Naive B cell (primary cell): ENCODE measurements around the gene PLXNA4. TPM values are rescaled to one million over a fixed set of nuclear protein-coding genes. Genes with fewer than 3 reads are reported as not detected.

Experiments used
- ATAC-seq, 2 donors: fragments of 150-1000 bp; cut with Tn5 transposase; 2 replicates each; pipeline ENCODE4 v1.10.0; 2021; ENCODE audit warnings: low read depth in 2 of 2, mild to moderate bottlenecking in 2 of 2, moderate library complexity in 2 of 2
- DNase-seq: peaks from one replicate; pipeline ENCODE4 v3.0.0; 2022
- H3K27ac Mint-ChIP-seq, 6 donors: one replicate each; pipeline ENCODE4 v1.8.0; 2020 to 2022; ENCODE audit warnings: mild to moderate bottlenecking in 6 of 6, mixed read lengths in 6 of 6, moderate library complexity in 5 of 6, inconsistent platforms in 2 of 6
- H3K27me3 Mint-ChIP-seq, 3 donors: one replicate each; pipeline ENCODE4 v1.8.0; 2021 to 2022; ENCODE audit warnings: mixed read lengths in 3 of 3, mild to moderate bottlenecking in 1 of 3
- H3K36me3 Mint-ChIP-seq, 2 donors: one replicate each; pipeline ENCODE4 v1.8.0; 2020 to 2022; ENCODE audit warnings: mixed read lengths in 2 of 2, inconsistent platforms in 1 of 2, mild to moderate bottlenecking in 1 of 2
- H3K4me1 Mint-ChIP-seq, 3 donors: one replicate each; pipeline ENCODE4 v1.8.0; 2020 to 2022; ENCODE audit warnings: mixed read lengths in 3 of 3, inconsistent platforms in 1 of 3, mild to moderate bottlenecking in 1 of 3, moderate library complexity in 1 of 3
- H3K4me3 Mint-ChIP-seq, 8 donors: one replicate each; pipeline ENCODE4 v1.8.0; 2020 to 2022; ENCODE audit warnings: mild to moderate bottlenecking in 8 of 8, mixed read lengths in 8 of 8, moderate library complexity in 8 of 8, inconsistent platforms in 2 of 8
- H3K9me3 Mint-ChIP-seq, 7 donors: one replicate each; pipeline ENCODE4 v1.8.0; 2020 to 2022; ENCODE audit warnings: mixed read lengths in 7 of 7, mild to moderate bottlenecking in 5 of 7, inconsistent platforms in 2 of 7, moderate library complexity in 1 of 7
- polyA plus RNA-seq, 6 donors: library from polyadenylated mRNA; unstranded; fragments of 300-500 nt; fragmentation: Illumina TruSeq; gene quantifications; one replicate each; pipeline ENCODE4 v1.2.3, GENCODE V29; 2021; ENCODE audit warnings: low read depth in 6 of 6

PLXNA4 gene
- polyA plus RNA-seq, 6 donors from 2014 or later = not detected

DNA sequence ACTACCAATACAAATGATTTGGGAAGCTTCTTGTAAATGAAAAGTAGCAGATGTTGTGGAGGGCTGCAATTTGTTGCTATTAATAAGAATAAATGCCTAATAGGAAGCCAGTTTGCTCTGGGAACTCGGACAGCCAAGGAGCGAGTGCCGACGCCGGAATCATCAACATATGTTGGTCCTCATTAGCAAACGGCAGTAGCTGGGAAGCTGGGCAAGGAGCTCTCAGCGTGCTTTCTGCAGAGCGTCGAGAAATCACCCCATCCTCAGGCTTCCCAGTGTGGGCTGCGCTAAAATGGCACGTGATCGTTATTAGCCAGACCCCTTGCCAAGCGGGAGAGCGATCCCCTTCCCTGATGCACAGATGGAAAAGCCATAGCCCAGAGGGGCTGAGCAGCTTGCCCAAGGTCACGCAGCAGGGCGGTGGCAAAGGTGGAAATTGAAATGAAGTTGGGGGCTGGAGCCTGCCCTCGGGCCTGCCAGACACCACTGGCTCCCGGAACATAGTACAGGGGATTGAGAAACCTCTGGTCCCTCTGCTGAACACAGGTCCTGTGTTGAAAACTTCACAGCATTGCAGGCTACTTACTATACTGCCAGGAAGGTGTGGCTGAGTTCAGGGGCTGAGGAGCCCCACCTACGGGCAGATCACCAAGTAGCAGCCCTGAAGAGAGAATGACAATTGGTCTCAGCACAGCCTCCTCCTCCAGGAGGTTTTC, 326.9 kb downstream of the PLXNA4 start:
- Mint-ChIP-seq H3K36me3 (peaks cover 0 to 4% of the 10 kb centered on the region in 2 donors), H3K4me3 (peak overlapping the region in 1 of 8 donors; percentile 79), H3K4me1 (no peaks in the 10 kb centered on the region), H3K27me3 (peaks cover 7 to 20% (median 19%) of the 10 kb centered on the region in 3 donors), H3K27ac (no peak overlapping the region), H3K9me3 (peaks cover 2 to 32% (median 6%) of the 10 kb centered on the region in 7 donors)
- DNase-seq (no peak), ATAC-seq (no peak)

DNA sequence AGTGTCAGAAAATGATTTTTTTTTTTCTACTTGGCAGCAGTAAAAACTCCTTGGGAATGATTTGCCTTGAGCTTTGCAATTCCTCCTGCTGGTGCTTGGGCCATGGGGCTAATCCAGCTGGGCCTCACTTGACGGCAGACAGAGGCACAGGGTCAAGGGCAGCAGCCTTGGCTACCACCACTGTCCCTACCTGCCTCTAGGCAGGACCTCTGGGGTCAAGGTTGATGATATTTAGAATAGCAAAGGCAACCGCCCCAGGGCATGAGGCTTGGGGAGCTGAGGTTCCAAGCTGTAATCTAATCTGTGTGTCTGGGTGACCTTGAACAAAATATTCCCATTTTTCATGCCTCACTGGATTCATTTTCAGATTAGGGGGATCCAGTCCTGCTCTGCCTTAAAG, 327.4 kb downstream of the PLXNA4 start:
- DNase-seq (no peak), ATAC-seq (no peak)
- Mint-ChIP-seq H3K27ac (no peak overlapping the region), H3K9me3 (peaks cover 2 to 32% (median 6%) of the 10 kb centered on the region in 7 donors), H3K27me3 (peaks cover 7 to 16% (median 14%) of the 10 kb centered on the region in 3 donors), H3K4me1 (no peaks in the 10 kb centered on the region), H3K36me3 (peaks cover 0 to 4% of the 10 kb centered on the region in 2 donors), H3K4me3 (no peak overlapping the region)

DNA sequence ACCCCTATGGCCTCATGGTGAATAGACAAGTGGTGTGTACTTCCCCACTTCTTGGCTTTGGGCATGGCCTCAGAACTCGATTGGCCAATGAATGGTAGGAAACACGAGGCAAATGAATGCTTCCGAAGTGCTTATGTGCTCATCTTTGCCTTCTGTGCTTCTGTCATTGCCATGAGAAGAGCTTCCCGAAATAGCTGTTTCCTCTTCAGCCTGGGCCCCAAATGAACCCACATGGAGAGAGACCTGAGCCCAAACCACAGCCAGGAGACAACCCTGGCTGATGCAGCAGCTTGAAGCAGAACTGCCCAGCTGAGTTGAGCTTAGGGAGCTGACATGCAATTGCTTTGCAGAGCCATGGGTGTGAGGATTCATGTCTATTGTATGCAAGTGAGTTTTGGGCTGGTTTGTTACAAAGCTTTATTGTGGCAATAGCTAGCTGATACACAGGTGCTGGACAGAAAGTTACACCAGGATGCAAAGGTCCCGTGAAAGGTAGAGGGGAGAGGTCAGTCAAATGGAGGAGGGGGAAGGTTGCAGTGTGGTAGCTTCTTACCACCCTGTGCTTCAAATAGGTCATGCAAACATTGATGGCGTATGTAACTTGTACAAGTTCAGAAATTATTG, 328.2 kb downstream of the PLXNA4 start:
- no peak for DNase-seq
- Mint-ChIP-seq H3K9me3 (peaks cover 2 to 32% (median 6%) of the 10 kb centered on the region in 7 donors), H3K27ac (no peak overlapping the region), H3K4me3 (peak overlapping the region in 2 of 8 donors; percentile 10 to 15), H3K36me3 (peaks cover 0 to 4% of the 10 kb centered on the region in 2 donors), H3K27me3 (peaks cover 7 to 16% (median 14%) of the 10 kb centered on the region in 3 donors), H3K4me1 (no peaks in the 10 kb centered on the region)
- ATAC-seq = no peak

DNA sequence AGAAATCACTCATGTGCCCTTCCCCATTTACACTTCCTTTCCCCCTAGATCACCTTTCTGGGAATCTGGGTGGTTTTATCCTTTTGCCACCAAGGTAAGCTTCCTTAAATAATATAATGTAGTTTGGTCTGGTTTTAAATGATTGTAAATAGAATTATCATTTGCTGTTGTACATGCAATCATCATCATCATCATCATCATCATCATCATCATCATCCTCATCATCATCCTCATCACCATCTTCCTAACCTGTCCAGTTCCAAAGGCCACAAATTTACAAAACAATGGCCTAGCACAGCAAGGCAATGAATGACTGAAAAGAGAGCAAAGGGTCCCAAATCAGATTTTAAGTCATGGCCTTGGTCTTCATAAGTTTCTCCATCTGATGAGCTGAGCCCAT, 329.7 kb downstream of the PLXNA4 start:
- DNase-seq (no peak), ATAC-seq (no peak)
- Mint-ChIP-seq H3K4me3 (no peak overlapping the region), H3K27me3 (peaks cover 7 to 16% (median 13%) of the 10 kb centered on the region in 3 donors), H3K36me3 (peaks cover 0 to 4% of the 10 kb centered on the region in 2 donors), H3K27ac (no peak overlapping the region), H3K9me3 (peaks cover 2 to 32% (median 6%) of the 10 kb centered on the region in 7 donors), H3K4me1 (no peaks in the 10 kb centered on the region)

DNA sequence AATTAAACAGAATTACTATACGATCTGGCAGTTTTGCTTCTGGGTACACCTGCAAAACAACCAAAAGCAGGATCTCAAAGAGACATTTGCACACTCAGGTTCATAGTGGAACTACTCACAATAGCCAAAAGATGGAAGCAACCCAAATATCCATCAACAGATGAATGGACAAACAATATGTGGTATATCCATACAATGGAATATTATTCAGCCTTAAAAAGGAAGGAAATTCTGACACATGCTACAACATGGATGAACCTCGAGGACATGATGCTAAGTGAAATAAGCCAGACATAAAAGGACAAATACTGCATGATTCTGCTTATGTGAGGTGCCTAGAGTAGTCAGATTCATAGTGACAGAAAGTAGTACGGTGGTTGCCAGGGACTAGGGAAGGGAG, 330.7 kb downstream of the PLXNA4 start:
- no peak for DNase-seq
- Mint-ChIP-seq H3K27ac (no peak overlapping the region), H3K4me1 (no peaks in the 10 kb centered on the region), H3K36me3 (peaks cover 0 to 4% of the 10 kb centered on the region in 2 donors), H3K9me3 (peaks cover 2 to 32% (median 6%) of the 10 kb centered on the region in 7 donors), H3K27me3 (peaks cover 6 to 16% (median 7%) of the 10 kb centered on the region in 3 donors), H3K4me3 (no peak overlapping the region)
- ATAC-seq = no peak

DNA sequence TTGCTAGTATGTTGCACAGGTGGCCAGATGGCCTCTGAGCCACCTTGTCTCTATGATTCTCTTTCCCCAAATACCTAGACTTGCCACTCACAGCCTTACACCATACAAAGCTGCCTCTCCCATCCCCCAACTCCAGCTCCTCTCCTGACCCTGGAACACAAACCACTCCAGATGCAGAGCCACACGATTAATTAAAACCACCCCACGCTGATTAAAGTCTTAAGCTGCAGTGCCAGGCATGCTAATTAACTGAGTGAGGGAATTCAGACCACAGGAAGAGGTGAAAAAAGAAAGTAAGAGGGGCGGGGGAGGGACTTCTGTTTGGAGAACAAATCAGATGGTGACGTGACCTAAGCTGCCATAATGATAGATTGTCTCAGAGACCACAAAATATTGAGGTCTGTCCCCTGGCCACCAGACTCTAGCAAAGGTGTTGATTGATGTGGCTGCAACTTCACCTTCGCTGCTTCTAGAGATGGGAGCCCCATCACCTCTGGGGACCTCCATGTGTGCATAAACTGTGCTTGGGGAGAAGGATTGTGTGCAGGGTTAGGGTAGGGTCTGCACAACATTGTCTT, 331.3 kb downstream of the PLXNA4 start:
- Mint-ChIP-seq H3K9me3 (peaks cover 2 to 32% (median 6%) of the 10 kb centered on the region in 7 donors), H3K4me3 (no peak overlapping the region), H3K27ac (peak overlapping the region in 1 of 6 donors; percentile 19), H3K4me1 (no peaks in the 10 kb centered on the region), H3K36me3 (peaks cover 0 to 4% of the 10 kb centered on the region in 2 donors), H3K27me3 (peaks cover under 1 to 16% (median 7%) of the 10 kb centered on the region in 3 donors)
- DNase-seq = no peak
- ATAC-seq = no peak

DNA sequence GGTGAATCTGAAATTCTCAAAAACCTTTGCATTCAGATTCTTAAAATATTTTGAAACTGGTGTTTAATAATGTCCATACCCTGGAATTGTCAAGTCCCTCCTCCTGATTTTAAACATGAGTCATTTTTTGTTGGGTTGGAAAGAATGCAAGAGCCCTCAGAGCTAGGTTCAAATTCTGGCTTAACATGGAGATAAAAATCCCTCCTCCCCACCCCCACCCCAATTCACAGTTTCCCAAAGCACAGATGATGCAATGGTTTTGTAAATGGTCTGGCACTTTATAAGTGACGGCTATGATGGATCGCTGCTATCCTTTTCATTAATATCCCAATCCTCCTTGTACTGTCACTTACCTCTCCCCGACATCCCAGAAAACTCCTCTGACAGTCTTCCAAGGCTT, 332.8 kb downstream of the PLXNA4 start:
- ATAC-seq (no peak), DNase-seq (no peak)
- Mint-ChIP-seq H3K4me3 (no peak overlapping the region), H3K9me3 (peaks cover 2 to 31% (median 8%) of the 10 kb centered on the region in 7 donors), H3K27ac (no peak overlapping the region), H3K4me1 (no peaks in the 10 kb centered on the region), H3K36me3 (peaks cover 0 to 4% of the 10 kb centered on the region in 2 donors), H3K27me3 (peaks cover 0 to 13% (median 7%) of the 10 kb centered on the region in 3 donors)

DNA sequence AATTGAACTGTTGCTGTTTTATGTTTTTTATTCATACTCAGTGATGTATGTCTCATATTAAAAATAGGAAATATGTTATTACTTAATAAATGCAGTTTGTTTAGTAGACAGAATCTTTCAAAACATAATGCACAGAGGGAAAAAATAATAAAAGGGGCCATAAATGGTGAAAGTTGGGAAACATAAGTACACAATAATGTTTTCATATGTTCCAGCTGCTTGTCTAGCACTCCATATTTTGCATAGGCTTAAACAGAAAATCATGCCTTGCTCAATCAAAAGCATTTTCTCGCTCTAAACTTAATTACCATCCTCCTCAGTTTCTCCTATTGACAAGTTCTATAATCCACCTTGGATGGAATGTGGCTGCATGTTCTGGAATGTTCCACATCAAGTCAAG, 333.2 kb downstream of the PLXNA4 start:
- ATAC-seq = no peak
- H3K4me1 Mint-ChIP-seq = no peaks in the 10 kb centered on the region
- H3K4me3 Mint-ChIP-seq = no peak overlapping the region
- H3K27me3 Mint-ChIP-seq = peaks cover 0 to 12% (median 7%) of the 10 kb centered on the region in 3 donors
- peaks cover 2 to 26% (median 5%) of the 10 kb centered on the region in 7 donors for H3K9me3 Mint-ChIP-seq
- no peak overlapping the region for H3K27ac Mint-ChIP-seq
- peaks cover 0 to 4% of the 10 kb centered on the region in 2 donors for H3K36me3 Mint-ChIP-seq
- no peak for DNase-seq

DNA sequence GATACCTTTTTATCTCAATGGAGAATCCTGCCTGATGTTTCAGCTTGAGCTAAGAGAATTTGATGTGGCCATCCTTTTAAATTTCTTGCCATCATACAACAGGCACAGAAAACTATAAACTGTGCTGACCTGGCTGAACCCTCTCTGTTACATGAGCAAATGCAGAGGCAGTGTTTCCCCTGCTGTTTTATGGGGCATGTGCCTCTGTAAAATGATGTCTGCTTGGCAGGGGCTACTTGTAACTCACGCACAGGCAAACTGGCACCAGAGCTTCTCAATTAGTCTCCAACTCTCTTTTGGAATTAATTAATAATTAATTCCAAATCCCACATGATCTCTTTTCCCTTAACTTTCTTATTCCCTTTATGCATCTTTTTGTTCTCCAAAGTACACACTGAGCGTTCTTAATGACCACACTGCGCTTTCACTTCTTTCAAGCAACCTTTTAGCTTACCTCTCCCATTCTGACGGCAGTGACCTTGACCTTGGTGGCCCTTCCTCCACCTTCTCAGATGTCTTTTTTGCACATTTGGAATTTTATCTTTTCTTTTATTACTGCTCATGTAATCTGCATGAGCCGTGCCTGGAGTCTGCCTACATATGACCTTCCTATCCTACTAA, 334.0 kb downstream of the PLXNA4 start:
- Mint-ChIP-seq H3K27me3 (peaks cover 0 to 12% (median 7%) of the 10 kb centered on the region in 3 donors), H3K36me3 (peaks cover 0 to 4% of the 10 kb centered on the region in 2 donors), H3K4me1 (no peaks in the 10 kb centered on the region), H3K4me3 (no peak overlapping the region), H3K9me3 (peaks cover 0 to 25% (median 4%) of the 10 kb centered on the region in 7 donors), H3K27ac (no peak overlapping the region)
- ATAC-seq (no peak), DNase-seq (no peak)

DNA sequence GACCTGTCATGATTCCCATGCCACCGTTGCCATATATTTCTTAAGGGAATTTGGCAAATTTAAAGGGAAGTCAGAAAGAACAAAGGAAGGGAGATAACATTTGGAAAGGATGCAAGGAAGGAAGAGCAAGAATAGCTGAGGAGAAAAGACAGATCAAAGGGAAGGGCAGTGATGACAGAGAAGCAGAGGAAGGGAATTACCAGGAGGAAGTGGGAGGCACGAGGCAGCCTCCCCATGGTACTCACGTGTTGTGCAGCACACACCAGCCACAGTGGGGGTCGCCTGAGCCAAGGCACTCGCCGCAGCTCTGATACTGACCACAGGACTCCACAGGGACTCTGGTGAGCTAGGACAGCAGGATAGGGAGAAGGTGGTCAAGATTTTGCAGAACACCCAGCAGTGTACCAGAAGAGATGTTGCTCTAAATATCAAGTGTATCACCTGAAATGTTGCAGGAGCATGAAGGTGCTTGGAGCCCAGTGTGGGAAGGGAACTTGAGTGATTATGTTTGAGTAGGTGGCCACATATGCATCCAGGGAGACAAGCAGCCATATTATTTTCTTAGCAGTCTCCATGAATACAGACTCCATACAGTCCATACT, 335.3 kb downstream of the PLXNA4 start:
- ATAC-seq (no peak), DNase-seq (no peak)
- H3K4me3 Mint-ChIP-seq = no peak overlapping the region
- peaks cover 0 to 4% of the 10 kb centered on the region in 2 donors for H3K36me3 Mint-ChIP-seq
- no peaks in the 10 kb centered on the region for H3K4me1 Mint-ChIP-seq
- peaks cover 2 to 12% (median 4%) of the 10 kb centered on the region in 7 donors for H3K9me3 Mint-ChIP-seq
- H3K27me3 Mint-ChIP-seq = peaks cover 5 to 7% (median 7%) of the 10 kb centered on the region in 3 donors
- H3K27ac Mint-ChIP-seq = no peak overlapping the region

DNA sequence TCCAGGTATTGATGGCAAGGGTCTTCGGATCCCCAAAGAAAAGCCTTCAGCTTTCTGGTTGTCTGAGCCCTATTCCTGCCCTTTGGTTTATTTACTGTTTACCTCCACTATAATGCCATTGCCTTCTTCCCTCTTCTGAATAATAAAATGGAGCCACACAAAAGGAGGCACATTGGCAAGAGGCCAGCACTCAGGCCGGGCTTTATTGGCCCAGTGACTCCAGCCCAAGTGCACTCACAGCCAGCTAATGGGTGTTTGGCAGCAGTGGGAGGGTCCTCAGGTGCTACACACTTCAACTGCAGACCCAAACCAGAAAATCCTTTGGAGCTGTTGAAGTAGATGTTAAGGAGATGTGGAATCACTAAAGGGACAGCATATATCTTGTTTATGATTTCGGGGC, 336.0 kb downstream of the PLXNA4 start:
- H3K27me3 Mint-ChIP-seq = peaks cover 5 to 7% (median 7%) of the 10 kb centered on the region in 3 donors
- ATAC-seq (no peak), DNase-seq (no peak)
- no peak overlapping the region for H3K4me3 Mint-ChIP-seq
- H3K36me3 Mint-ChIP-seq = no peaks in the 10 kb centered on the region
- H3K4me1 Mint-ChIP-seq = no peaks in the 10 kb centered on the region
- peaks cover 0 to 6% (median 2%) of the 10 kb centered on the region in 7 donors for H3K9me3 Mint-ChIP-seq
- no peak overlapping the region for H3K27ac Mint-ChIP-seq

DNA sequence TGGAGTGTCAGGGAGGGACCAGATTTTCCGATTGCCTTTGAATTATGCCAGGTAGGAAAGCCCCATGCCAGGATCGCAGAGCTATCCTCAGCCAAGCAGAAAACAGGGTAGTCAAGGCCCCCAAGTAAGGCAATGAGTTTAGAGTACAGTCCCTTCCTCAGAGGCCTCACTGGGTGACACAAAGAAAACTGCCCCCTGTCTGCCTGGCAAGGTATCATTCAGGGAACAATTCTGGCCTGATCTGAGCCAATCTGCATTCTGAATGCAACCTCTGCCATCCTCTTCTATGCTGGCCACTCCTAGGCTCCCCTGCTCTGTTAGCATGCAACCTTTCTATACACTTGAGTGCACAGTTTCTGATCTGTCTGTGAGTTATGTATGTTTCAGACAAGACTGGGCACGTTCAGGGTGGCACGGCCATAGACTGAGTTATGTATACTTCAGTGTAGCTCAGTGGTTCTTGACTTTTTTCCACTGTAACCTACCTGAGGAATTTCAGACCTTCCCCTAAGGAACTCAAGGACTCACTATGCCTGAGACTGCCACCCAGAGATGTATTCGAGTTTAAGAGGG, 336.8 kb downstream of the PLXNA4 start:
- ATAC-seq (no peak), DNase-seq (no peak)
- H3K4me1 Mint-ChIP-seq = no peaks in the 10 kb centered on the region
- no peaks in the 10 kb centered on the region for H3K36me3 Mint-ChIP-seq
- no peak overlapping the region for H3K4me3 Mint-ChIP-seq
- peaks cover under 1 to 5% (median 3%) of the 10 kb centered on the region in 3 donors for H3K27me3 Mint-ChIP-seq
- no peak overlapping the region for H3K27ac Mint-ChIP-seq
- H3K9me3 Mint-ChIP-seq = peaks cover 0 to 4% (median 0%) of the 10 kb centered on the region in 7 donors

DNA sequence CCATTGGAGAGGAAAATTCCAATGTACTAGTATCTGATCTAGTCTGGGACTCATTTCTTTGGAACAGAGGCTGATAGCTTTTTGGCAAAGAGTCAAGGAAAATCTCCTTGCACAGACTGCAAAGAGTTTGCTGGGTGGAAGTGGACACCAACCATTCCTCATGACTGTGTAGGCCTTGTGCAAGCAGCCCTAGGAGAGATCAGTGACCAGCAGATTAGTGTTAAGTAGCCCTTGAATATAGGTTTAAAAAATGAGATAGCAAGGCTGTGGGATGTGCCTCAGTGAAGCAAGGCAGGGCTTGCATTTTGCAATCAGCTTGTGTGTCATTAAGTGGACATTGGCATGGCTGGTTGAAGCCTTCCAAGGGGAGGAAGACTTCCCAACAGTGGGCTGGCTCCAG, 341.6 kb downstream of the PLXNA4 start:
- Mint-ChIP-seq H3K27me3 (peaks cover 0 to 5% (median under 1%) of the 10 kb centered on the region in 3 donors), H3K9me3 (peaks cover 0 to 4% (median 0%) of the 10 kb centered on the region in 7 donors), H3K27ac (no peak overlapping the region), H3K36me3 (no peaks in the 10 kb centered on the region), H3K4me1 (no peaks in the 10 kb centered on the region), H3K4me3 (no peak overlapping the region)
- DNase-seq = no peak
- no peak for ATAC-seq
